Naive thymus-derived CD4-positive, alpha-beta T cell (primary cell): ENCODE results near the gene TOX2. TPM values are rescaled to one million over a fixed set of nuclear protein-coding genes. Genes with fewer than 3 reads are reported as not detected.
A peak's percentile ranks its signal among the peaks of the same experiment; 100 is the strongest.

Source experiments
- ATAC-seq: fragments of 150-1000 bp; cut with Tn5 transposase; 2 replicates; pipeline ENCODE4 v1.10.0; 2021; ENCODE audit warnings: mild to moderate bottlenecking, moderate library complexity
- CTCF ChIA-PET: fragments of 350-600 bp; sonication (Branson Sonifier 250); formaldehyde crosslinking; loops from one replicate; lab custom pipeline; 2021; ENCODE audit warnings: antibody characterized with exemption; lab: Charles Lee
- POLR2A ChIA-PET: fragments of 350-600 bp; sonication (Branson Sonifier 250); formaldehyde crosslinking; loops from one replicate; lab custom pipeline; 2021; ENCODE audit warnings: antibody characterized with exemption, inconsistent platforms; lab: Charles Lee
- DNase-seq, 9 donors: peaks; one replicate each; pipeline versions ENCODE4 v3.0.0 to v3.0.0-alpha.2; 2020 to 2022; ENCODE audit warnings: mixed read lengths in 1 of 9
- H3K27ac ChIP-seq: one replicate; pipeline ENCODE4 v1.7.0; 2013; ENCODE audit warnings: mild to moderate bottlenecking, low read depth, low read length, moderate library complexity
- H3K27me3 ChIP-seq, 2 donors: one replicate each; pipeline ENCODE4 v1.7.0; 2013; ENCODE audit warnings: low read length in 2 of 2, mild to moderate bottlenecking in 2 of 2, moderate library complexity in 2 of 2; ENCODE audit not compliant: control insufficient read depth in 2 of 2, insufficient read depth in 2 of 2
- H3K36me3 ChIP-seq, 3 experiments: 1 replicate in 2 of 3; 2 replicates in 1 of 3; pipeline ENCODE4 v1.7.0; 2013; ENCODE audit warnings: low read length in 3 of 3, mild to moderate bottlenecking in 3 of 3, moderate library complexity in 1 of 3; ENCODE audit not compliant: insufficient read depth in 3 of 3, control insufficient read depth in 2 of 3
- H3K4me1 ChIP-seq, 2 donors: one replicate each; pipeline ENCODE4 v1.7.0; 2013; ENCODE audit warnings: low read length in 2 of 2, mild to moderate bottlenecking in 2 of 2, moderate library complexity in 1 of 2; ENCODE audit not compliant: control insufficient read depth in 2 of 2, insufficient read depth in 2 of 2
- H3K4me3 ChIP-seq: 2 replicates; pipeline ENCODE4 v1.7.0; 2013; ENCODE audit warnings: mild to moderate bottlenecking, low read length
- H3K9me3 ChIP-seq, 3 experiments: 1 replicate in 2 of 3; 2 replicates in 1 of 3; pipeline ENCODE4 v1.7.0; 2013; ENCODE audit warnings: low read length in 3 of 3; ENCODE audit not compliant: control insufficient read depth in 2 of 3
- H3K27ac Mint-ChIP-seq, 9 donors: one replicate each; pipeline ENCODE4 v1.8.0; 2020 to 2022; ENCODE audit warnings: mixed read lengths in 9 of 9, mild to moderate bottlenecking in 8 of 9, moderate library complexity in 5 of 9, inconsistent platforms in 2 of 9
- H3K27me3 Mint-ChIP-seq, 5 donors: one replicate each; pipeline ENCODE4 v1.8.0; 2021 to 2022; ENCODE audit warnings: mixed read lengths in 5 of 5, mild to moderate bottlenecking in 1 of 5
- H3K36me3 Mint-ChIP-seq, 5 donors: one replicate each; pipeline ENCODE4 v1.8.0; 2020 to 2022; ENCODE audit warnings: mixed read lengths in 5 of 5, mild to moderate bottlenecking in 3 of 5, inconsistent platforms in 1 of 5
- H3K4me1 Mint-ChIP-seq, 7 donors: one replicate each; pipeline ENCODE4 v1.8.0; 2020 to 2022; ENCODE audit warnings: mixed read lengths in 7 of 7, mild to moderate bottlenecking in 3 of 7, inconsistent platforms in 1 of 7
- H3K4me3 Mint-ChIP-seq, 10 donors: one replicate each; pipeline ENCODE4 v1.8.0; 2020 to 2022; ENCODE audit warnings: mild to moderate bottlenecking in 10 of 10, mixed read lengths in 10 of 10, moderate library complexity in 6 of 10, inconsistent platforms in 2 of 10
- H3K9me3 Mint-ChIP-seq, 11 donors: one replicate each; pipeline ENCODE4 v1.8.0; 2020 to 2022; ENCODE audit warnings: mixed read lengths in 11 of 11, mild to moderate bottlenecking in 4 of 11, inconsistent platforms in 1 of 11, moderate library complexity in 1 of 11
- intact Hi-C, 2 donors: fragments of 100-400 bp; cut with micrococcal nuclease; formaldehyde crosslinking; loops; one replicate each; pipeline ENCODE4 v1.15.1; 2023
- polyA plus RNA-seq, 2 donors: library from polyadenylated mRNA; unstranded; fragments of 300-500 nt; fragmentation: Illumina TruSeq; gene quantifications; one replicate each; pipeline ENCODE4 v1.2.3, GENCODE V29; 2021
- total RNA-seq, 6 experiments: library from RNA in 5 of 6; stranded (reverse) in 5 of 6; gene quantifications; 1 replicate in 5 of 6; 2 replicates in 1 of 6; pipeline ENCODE4 v1.2.3 and lab custom pipeline; 2021 to 2026

Gene TOX2
- total and polyA plus RNA-seq, 7 experiments from 2014 or later = 0.22 to 7.1 (median 1.5) TPM

DNA sequence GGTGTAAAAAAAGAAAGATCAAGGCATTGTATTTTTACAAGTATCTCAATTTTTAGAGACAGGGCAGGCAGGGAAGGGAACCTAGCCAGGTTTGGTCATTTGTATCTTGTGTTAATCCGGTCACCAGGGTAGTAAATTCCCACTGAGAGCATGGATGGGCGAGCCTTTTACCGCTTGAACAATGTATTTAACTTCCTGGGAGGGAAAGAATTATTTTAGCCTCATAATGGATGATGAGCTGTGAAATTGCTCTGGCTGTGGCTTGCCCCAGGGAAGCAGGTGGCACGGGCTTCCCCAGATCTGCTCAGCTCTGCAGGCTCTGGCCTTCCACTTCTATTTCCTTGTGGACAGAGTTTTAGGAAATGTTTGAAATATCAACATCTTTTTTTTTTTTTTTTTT, 72.9 kb downstream of the TOX2 start:
- POLR2A ChIA-PET = no interaction called here
- H3K27ac ChIP-seq = no peak overlapping the region
- peaks cover 0 to 9% (median 0%) of the 10 kb centered on the region in 5 donors for H3K36me3 Mint-ChIP-seq

DNA sequence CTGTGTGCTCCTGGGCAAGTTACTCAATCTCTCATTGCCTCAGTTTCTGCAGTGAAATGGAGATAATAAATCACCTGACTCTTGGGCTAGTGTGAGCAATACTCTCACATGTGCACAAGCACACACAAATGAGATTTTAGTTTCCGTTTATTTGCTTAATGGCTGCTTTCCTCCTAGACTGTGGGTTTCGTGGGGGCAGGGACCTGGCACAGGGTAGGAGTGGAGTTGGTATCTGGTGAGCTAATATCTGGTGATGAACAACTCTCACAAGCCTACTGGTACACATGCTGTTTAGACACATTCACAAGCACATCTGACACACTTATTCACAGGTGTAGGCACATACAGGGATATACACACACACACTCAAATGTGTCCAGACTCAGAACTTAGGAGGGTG, 73.8 kb downstream of the TOX2 start:
- peak overlapping the region in 1 of 10 donors; percentile 29 for H3K4me3 Mint-ChIP-seq
- no peak overlapping the region for H3K4me3 ChIP-seq
- no peaks in the 10 kb centered on the region for H3K36me3 ChIP-seq
- peaks cover 0 to 4% (median 0%) of the 10 kb centered on the region in 5 donors for H3K27me3 Mint-ChIP-seq
- peaks cover 0 to 16% of the 10 kb centered on the region in 2 donors for H3K4me1 ChIP-seq
- ChIA-PET POLR2A (no interaction called here), CTCF (no interaction called here)
- DNase-seq (no peak), ATAC-seq (no peak)
- no peak overlapping the region for H3K27ac ChIP-seq
- H3K9me3 ChIP-seq = no peaks in the 10 kb centered on the region
- intact Hi-C loops = no loop called here
- no peaks in the 10 kb centered on the region for H3K27me3 ChIP-seq
- H3K9me3 Mint-ChIP-seq = peaks cover 0 to 8% (median 4%) of the 10 kb centered on the region in 11 donors
- H3K4me1 Mint-ChIP-seq = peaks cover 7 to 32% (median 18%) of the 10 kb centered on the region in 7 donors
- H3K36me3 Mint-ChIP-seq = peaks cover 0 to 9% (median 0%) of the 10 kb centered on the region in 5 donors
- peak overlapping the region in 1 of 9 donors; percentile 62 for H3K27ac Mint-ChIP-seq

More for the DNA sequence above, 72.9 kb downstream of the TOX2 start:
- CTCF ChIA-PET = no interaction called here
- Mint-ChIP-seq H3K27me3 (peaks cover 0 to 4% (median 0%) of the 10 kb centered on the region in 5 donors), H3K4me1 (peaks cover 9 to 33% (median 18%) of the 10 kb centered on the region in 7 donors), H3K9me3 (peaks cover 0 to 8% (median 4%) of the 10 kb centered on the region in 11 donors), H3K27ac (peak overlapping the region in 2 of 9 donors; percentile 29 to 63), H3K4me3 (no peak overlapping the region)
- DNase-seq = no peak
- ATAC-seq = no peak
- Histone ChIP-seq H3K27me3 (no peaks in the 10 kb centered on the region), H3K4me1 (peaks cover 0 to 22% of the 10 kb centered on the region in 2 donors), H3K4me3 (no peak overlapping the region), H3K9me3 (no peaks in the 10 kb centered on the region), H3K36me3 (no peaks in the 10 kb centered on the region)
- intact Hi-C loops = no loop called here

DNA sequence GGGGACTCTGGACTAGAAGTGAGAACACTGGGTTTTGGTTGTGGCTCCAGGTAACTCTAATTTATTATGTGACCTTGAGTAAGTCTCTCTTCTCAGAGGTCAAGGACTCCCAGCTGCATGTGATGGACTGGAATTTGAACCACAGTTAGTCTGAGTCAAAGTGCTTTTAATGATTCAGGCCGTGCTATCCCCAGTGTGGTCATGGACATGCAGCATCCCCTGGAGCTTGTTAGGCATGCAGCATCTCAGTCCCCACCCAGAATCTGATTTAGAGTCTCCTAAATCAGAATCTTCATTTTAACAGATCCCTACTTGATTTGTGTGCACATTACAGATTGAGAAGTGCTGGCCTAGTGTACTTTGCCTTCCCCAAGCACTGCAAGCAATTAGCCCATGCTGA, 74.2 kb downstream of the TOX2 start:
- Mint-ChIP-seq H3K27me3 (peaks cover 0 to 6% (median 0%) of the 10 kb centered on the region in 5 donors), H3K27ac (peak overlapping the region in 2 of 9 donors; percentile 32 to 80), H3K36me3 (peaks cover 0 to 9% (median 0%) of the 10 kb centered on the region in 5 donors), H3K4me3 (no peak overlapping the region), H3K9me3 (peaks cover 0 to 8% (median 4%) of the 10 kb centered on the region in 11 donors), H3K4me1 (peaks cover 7 to 29% (median 18%) of the 10 kb centered on the region in 7 donors)
- ATAC-seq = no peak
- no peaks in the 10 kb centered on the region for H3K27me3 ChIP-seq
- CTCF ChIA-PET = no interaction called here
- intact Hi-C loops = no loop called here
- POLR2A ChIA-PET = no interaction called here
- no peak overlapping the region for H3K27ac ChIP-seq
- DNase-seq = no peak
- peaks cover 0 to 12% of the 10 kb centered on the region in 2 donors for H3K4me1 ChIP-seq
- H3K4me3 ChIP-seq = no peak overlapping the region
- H3K36me3 ChIP-seq = no peaks in the 10 kb centered on the region
- no peaks in the 10 kb centered on the region for H3K9me3 ChIP-seq

DNA sequence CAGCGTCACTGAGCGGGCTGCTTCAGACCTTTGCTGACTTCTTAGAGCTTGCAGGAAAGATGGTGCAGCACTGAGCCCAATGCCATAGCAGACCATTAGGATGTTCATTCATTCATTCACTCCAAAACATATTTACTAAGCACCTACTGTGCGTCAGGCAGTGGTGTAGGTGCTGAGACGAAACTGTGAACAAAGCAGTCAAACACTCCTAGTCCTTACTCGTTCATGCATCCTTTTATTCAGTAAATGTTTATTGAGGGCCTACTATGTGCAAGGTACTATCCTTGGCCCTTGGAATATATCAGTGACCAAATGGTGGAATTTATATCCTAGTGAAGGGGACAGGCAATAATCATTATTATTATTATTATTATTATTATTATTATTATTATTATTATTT, 76.6 kb downstream of the TOX2 start:
- ATAC-seq (no peak), DNase-seq (no peak)
- Mint-ChIP-seq H3K36me3 (peaks cover 0 to 14% (median 0%) of the 10 kb centered on the region in 5 donors), H3K27me3 (peaks cover 0 to 8% (median 0%) of the 10 kb centered on the region in 5 donors), H3K4me1 (peaks cover 0 to 28% (median 17%) of the 10 kb centered on the region in 7 donors), H3K9me3 (peaks cover 0 to 13% (median 4%) of the 10 kb centered on the region in 11 donors), H3K27ac (no peak overlapping the region), H3K4me3 (no peak overlapping the region)
- H3K36me3 ChIP-seq = no peaks in the 10 kb centered on the region
- H3K27me3 ChIP-seq = no peaks in the 10 kb centered on the region
- intact Hi-C loops = no loop called here
- H3K27ac ChIP-seq = no peak overlapping the region
- H3K9me3 ChIP-seq = no peaks in the 10 kb centered on the region
- H3K4me3 ChIP-seq = no peak overlapping the region
- POLR2A ChIA-PET = no interaction called here
- no peaks in the 10 kb centered on the region for H3K4me1 ChIP-seq
- CTCF ChIA-PET = interaction anchor here (0.6 kb wide), 1 partner anchor 37 kb away, joined by 3 read pairs; no protein-coding TSS in a partner anchor

DNA sequence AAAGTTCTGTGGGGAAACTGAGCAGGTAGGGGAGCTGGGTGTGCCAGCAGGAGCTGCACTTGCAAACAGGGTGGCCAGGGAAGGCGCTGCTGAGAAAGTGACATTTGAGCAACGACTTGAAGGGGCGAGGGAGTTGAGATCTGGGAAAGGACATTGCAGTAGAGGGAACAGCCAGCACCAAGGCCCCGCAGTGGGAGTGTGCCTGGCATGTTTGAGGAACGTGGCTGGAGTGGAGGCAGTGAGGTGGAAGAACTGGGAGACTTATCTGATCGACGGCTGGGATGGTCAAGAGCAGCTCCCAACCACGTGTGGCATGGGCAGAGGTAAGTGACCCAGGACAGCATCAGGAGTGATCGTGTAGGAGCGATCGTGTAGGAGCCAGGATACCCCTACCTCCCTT, 77.3 kb downstream of the TOX2 start:
- Mint-ChIP-seq H3K27me3 (peaks cover 0 to 9% (median 0%) of the 10 kb centered on the region in 5 donors), H3K9me3 (peaks cover 0 to 13% (median 4%) of the 10 kb centered on the region in 11 donors), H3K27ac (no peak overlapping the region), H3K36me3 (peaks cover 0 to 19% (median 0%) of the 10 kb centered on the region in 5 donors), H3K4me3 (no peak overlapping the region), H3K4me1 (peaks cover 7 to 33% (median 20%) of the 10 kb centered on the region in 7 donors)
- ChIA-PET POLR2A (interaction anchor here (0.6 kb wide), 1 partner anchor 535 kb away, joined by 3 read pairs; the partner anchor contains the start of gene SRSF6), CTCF (no interaction called here)
- H3K9me3 ChIP-seq = no peaks in the 10 kb centered on the region
- DNase-seq (no peak), ATAC-seq (no peak)
- no peak overlapping the region for H3K4me3 ChIP-seq
- no peaks in the 10 kb centered on the region for H3K27me3 ChIP-seq
- H3K4me1 ChIP-seq = no peaks in the 10 kb centered on the region
- H3K27ac ChIP-seq = no peak overlapping the region
- intact Hi-C loops = no loop called here
- H3K36me3 ChIP-seq = no peaks in the 10 kb centered on the region

DNA sequence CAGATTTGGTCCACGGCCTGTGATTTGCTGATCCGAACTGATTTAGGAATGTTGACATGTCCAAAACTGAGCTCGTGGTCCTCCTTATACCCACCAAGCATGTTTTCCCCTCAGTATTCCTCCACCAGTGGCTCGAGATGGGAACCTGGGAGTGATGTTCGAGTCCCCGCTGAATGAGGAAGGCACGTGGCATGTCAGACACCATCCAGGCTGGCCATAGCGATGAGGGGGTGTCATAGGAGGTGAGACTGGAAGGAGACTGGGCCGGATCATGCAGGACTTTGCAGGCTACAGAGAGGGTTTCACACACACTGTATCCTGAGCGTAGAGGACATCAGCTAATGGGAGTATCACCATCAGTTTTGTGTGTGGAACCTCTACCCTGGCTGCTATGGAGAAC, 78.2 kb downstream of the TOX2 start:
- Mint-ChIP-seq H3K27me3 (peaks cover 0 to 13% (median 0%) of the 10 kb centered on the region in 5 donors), H3K9me3 (peaks cover 0 to 16% (median 4%) of the 10 kb centered on the region in 11 donors)
- H3K36me3 ChIP-seq = no peaks in the 10 kb centered on the region

DNA sequence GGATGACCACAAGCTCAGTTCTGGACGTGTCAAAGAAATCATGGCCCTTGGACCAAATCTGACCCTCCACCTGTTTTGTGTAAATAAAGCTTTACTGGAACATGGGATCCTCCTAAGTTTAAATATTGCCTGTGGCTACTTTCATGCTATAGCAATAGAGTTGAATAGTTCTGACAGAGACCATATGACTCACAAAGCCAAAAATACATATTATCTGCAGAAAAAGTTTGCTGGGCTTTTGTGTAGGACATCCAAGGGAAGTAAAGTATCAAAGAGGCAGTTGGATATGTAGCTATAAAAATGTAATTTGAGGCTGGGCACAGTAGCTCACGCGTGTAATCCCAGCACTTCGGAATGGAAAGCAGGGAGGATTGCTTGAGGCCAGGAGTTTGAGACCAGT, 78.9 kb downstream of the TOX2 start:
- intact Hi-C loops = no loop called here
- peaks cover 0 to 16% (median 0%) of the 10 kb centered on the region in 5 donors for H3K27me3 Mint-ChIP-seq

More for the DNA sequence above, 78.2 kb downstream of the TOX2 start:
- peaks cover 7 to 32% (median 15%) of the 10 kb centered on the region in 7 donors for H3K4me1 Mint-ChIP-seq
- DNase-seq (no peak), ATAC-seq (no peak)
- Histone ChIP-seq H3K4me3 (no peak overlapping the region), H3K4me1 (no peaks in the 10 kb centered on the region), H3K27me3 (no peaks in the 10 kb centered on the region), H3K27ac (no peak overlapping the region), H3K9me3 (no peaks in the 10 kb centered on the region)
- H3K27ac Mint-ChIP-seq = no peak overlapping the region
- ChIA-PET CTCF (no interaction called here), POLR2A (no interaction called here)
- no peak overlapping the region for H3K4me3 Mint-ChIP-seq
- H3K36me3 Mint-ChIP-seq = peaks cover 0 to 24% (median 0%) of the 10 kb centered on the region in 5 donors
- intact Hi-C loops = no loop called here

More for the DNA sequence above, 78.9 kb downstream of the TOX2 start:
- ATAC-seq (no peak), DNase-seq (no peak)
- no peaks in the 10 kb centered on the region for H3K9me3 ChIP-seq
- ChIA-PET POLR2A (no interaction called here), CTCF (no interaction called here)
- H3K9me3 Mint-ChIP-seq = peaks cover 0 to 18% (median 4%) of the 10 kb centered on the region in 11 donors
- no peaks in the 10 kb centered on the region for H3K36me3 ChIP-seq
- no peak overlapping the region for H3K27ac ChIP-seq
- H3K36me3 Mint-ChIP-seq = peaks cover 0 to 27% (median 0%) of the 10 kb centered on the region in 5 donors
- H3K27me3 ChIP-seq = no peaks in the 10 kb centered on the region
- no peaks in the 10 kb centered on the region for H3K4me1 ChIP-seq
- peaks cover 5 to 27% (median 9%) of the 10 kb centered on the region in 7 donors for H3K4me1 Mint-ChIP-seq
- H3K4me3 ChIP-seq = no peak overlapping the region
- H3K4me3 Mint-ChIP-seq = no peak overlapping the region
- H3K27ac Mint-ChIP-seq = no peak overlapping the region
